ENCODE data around the gene BTBD9. TPM values are rescaled to one million over a fixed set of nuclear protein-coding genes. Genes with fewer than 3 reads are reported as not detected.

BTBD9 gene
- polyA plus RNA-seq, 1 donor (not counting 4 experiments of a cell fraction or from before 2014, with no cell fraction given): 6.8 TPM

GRCh38 chr6:38239719-38240451 is 399.8 kb downstream of the BTBD9 start:
- Histone ChIP-seq H3K27ac (ENCODE audit: control insufficient read depth, insufficient read depth, low read length) (no peak overlapping the region), H2AFZ (ENCODE audit: control insufficient read depth, low read length) (no peak overlapping the region), H3K9me1 (ENCODE audit: control insufficient read depth, extremely low read depth, insufficient read depth, low read length) (no peaks in the 10 kb centered on the region), H3K9ac (ENCODE audit: control insufficient read depth, extremely low read depth, insufficient read depth, low read length) (no peak overlapping the region), H3K4me2 (ENCODE audit: control insufficient read depth, extremely low read depth, insufficient read depth, low read depth, low read length) (no peak overlapping the region), H3K27me3 (ENCODE audit: control insufficient read depth, extremely low read depth, insufficient read depth, low read length) (no peaks in the 10 kb centered on the region), H3K79me2 (ENCODE audit: control insufficient read depth, insufficient read depth, low read length) (no peaks in the 10 kb centered on the region), H3K36me3 (ENCODE audit: control insufficient read depth in 2 of 2, extremely low read depth in 1 of 2, insufficient read depth in 2 of 2, low read length in 2 of 2) (no peaks in the 10 kb centered on the region), H3K9me3 (ENCODE audit: control insufficient read depth, low read depth, low read length) (no peaks in the 10 kb centered on the region), H4K20me1 (ENCODE audit: control insufficient read depth, extremely low read depth, insufficient read depth, low read length) (no peaks in the 10 kb centered on the region), H3K4me1 (ENCODE audit: control insufficient read depth, extremely low read depth, insufficient read depth, low read length) (no peaks in the 10 kb centered on the region), H3K4me3 (ENCODE audit: control insufficient read depth in 2 of 3, extremely low read depth in 1 of 3, insufficient read depth in 2 of 3, low read depth in 1 of 3, low read length in 3 of 3) (no peak overlapping the region)
- TF ChIP-seq CTCF (optimal IDR thresholded peaks at IDR 0.05 in 1 of 3, IDR thresholded peaks at IDR 0.05 in 1 of 3, conservative IDR thresholded peaks at IDR 0.05 in 1 of 3; ENCODE audit: extremely low read depth in 1 of 3, insufficient read depth in 2 of 3, low read length in 3 of 3): no peak
- TF ChIP-seq EZH2 (IDR thresholded peaks at IDR 0.05; ENCODE audit: low read length): no peak
- dilution Hi-C loops (cut with MboI; ENCODE audit: extremely low pct_ligation_motif_present, low sequenced_read_pairs): no loop called here
- FAIRE-seq (no peak), DNase-seq (ENCODE audit: low read depth, low spot score) (no peak)

GRCh38 chr6:38236631-38237030 is 403.1 kb downstream of the BTBD9 start:
- TF ChIP-seq CTCF (optimal IDR thresholded peaks at IDR 0.05 in 1 of 3, IDR thresholded peaks at IDR 0.05 in 1 of 3, conservative IDR thresholded peaks at IDR 0.05 in 1 of 3; ENCODE audit: extremely low read depth in 1 of 3, insufficient read depth in 2 of 3, low read length in 3 of 3) (no peak), EZH2 (IDR thresholded peaks at IDR 0.05; ENCODE audit: low read length) (no peak)
- H3K9me1 ChIP-seq (ENCODE audit: control insufficient read depth, extremely low read depth, insufficient read depth, low read length): no peaks in the 10 kb centered on the region
- no peaks in the 10 kb centered on the region for H3K36me3 ChIP-seq (ENCODE audit: control insufficient read depth in 2 of 2, extremely low read depth in 1 of 2, insufficient read depth in 2 of 2, low read length in 2 of 2)
- no peak for FAIRE-seq
- H3K4me1 ChIP-seq (ENCODE audit: control insufficient read depth, extremely low read depth, insufficient read depth, low read length): no peaks in the 10 kb centered on the region
- no peaks in the 10 kb centered on the region for H4K20me1 ChIP-seq (ENCODE audit: control insufficient read depth, extremely low read depth, insufficient read depth, low read length)
- dilution Hi-C loops (cut with MboI; ENCODE audit: extremely low pct_ligation_motif_present, low sequenced_read_pairs): no loop called here
- no peaks in the 10 kb centered on the region for H3K9me3 ChIP-seq (ENCODE audit: control insufficient read depth, low read depth, low read length)
- H2AFZ ChIP-seq (ENCODE audit: control insufficient read depth, low read length): no peak overlapping the region
- no peak overlapping the region for H3K4me3 ChIP-seq (ENCODE audit: control insufficient read depth in 2 of 3, extremely low read depth in 1 of 3, insufficient read depth in 2 of 3, low read depth in 1 of 3, low read length in 3 of 3)
- DNase-seq (ENCODE audit: low read depth, low spot score): no peak
- H3K4me2 ChIP-seq (ENCODE audit: control insufficient read depth, extremely low read depth, insufficient read depth, low read depth, low read length): no peak overlapping the region
- H3K27ac ChIP-seq (ENCODE audit: control insufficient read depth, insufficient read depth, low read length): no peak overlapping the region
- H3K79me2 ChIP-seq (ENCODE audit: control insufficient read depth, insufficient read depth, low read length): no peaks in the 10 kb centered on the region
- no peak overlapping the region for H3K9ac ChIP-seq (ENCODE audit: control insufficient read depth, extremely low read depth, insufficient read depth, low read length)
- H3K27me3 ChIP-seq (ENCODE audit: control insufficient read depth, extremely low read depth, insufficient read depth, low read length): no peaks in the 10 kb centered on the region
